K562 (cell line): ENCODE results near the gene RIN3.

Source experiments
- FOXM1 ChIP-seq, 2 experiments: fragments of 450-650 bp in 1 of 2; sonication (generic) in 1 of 2; formaldehyde crosslinking in 1 of 2; IDR thresholded peaks; 2 replicates each; pipeline versions ENCODE4 v1.6.1 to v1.9.0; 2017 to 2022; ENCODE audit warnings: low read depth in 2 of 2, mild to moderate bottlenecking in 2 of 2, missing genetic modification reagents in 1 of 2, moderate library complexity in 1 of 2
- MTA1 ChIP-seq: fragments of 450-650 bp; IDR thresholded peaks from 2 replicates; pipeline ENCODE4 v1.6.1; 2017; ENCODE audit warnings: borderline replicate concordance
- NRF1 ChIP-seq, 2 experiments: fragments of 450-650 bp; IDR thresholded peaks in 1 of 2; conservative IDR thresholded peaks in 1 of 2; 2 replicates each; pipeline ENCODE4 v1.6.1; 2014; ENCODE audit warnings: mild to moderate bottlenecking in 2 of 2
- RB1 ChIP-seq: fragments of 450-650 bp; IDR thresholded peaks from 2 replicates; pipeline ENCODE4 v1.6.1; 2017; ENCODE audit warnings: low read depth, mild to moderate bottlenecking
- TBP ChIP-seq: optimal IDR thresholded peaks from 2 replicates; pipeline ENCODE3; 2011; ENCODE audit warnings: low read depth, low read length, improper control_type of control experiment
- TCF7L2 ChIP-seq: fragments of 150-350 bp; IDR thresholded peaks from 2 replicates; pipeline ENCODE4 v1.6.1; 2016; ENCODE audit warnings: low read depth, mild to moderate bottlenecking, low read length, moderate library complexity
- ZNF24 ChIP-seq: fragments of 450-650 bp; IDR thresholded peaks from 2 replicates; pipeline ENCODE4 v1.6.1; 2016
- ZNF699 ChIP-seq: fragments of 250-450 bp; sonication (Bioruptor Pico); IDR thresholded peaks from 2 replicates; pipeline ENCODE4 v1.8.0; 2021; ENCODE audit warnings: mild to moderate bottlenecking, moderate library complexity; ENCODE audit not compliant: insufficient replicate concordance
- TF ChIP-seq, protein P1 (sequence below): sonication (generic); formaldehyde crosslinking; IDR thresholded peaks from 2 replicates; pipeline ENCODE4 v1.8.0; 2023; ENCODE audit warnings: mild to moderate bottlenecking, missing genetic modification reagents
- TF ChIP-seq, protein P2 (sequence below), 3 experiments: IDR thresholded peaks in 2 of 3; conservative IDR thresholded peaks in 1 of 3; 2 replicates each; pipeline ENCODE4 v1.5.1; 2011 to 2012; ENCODE audit warnings: low read length in 3 of 3, mild to moderate bottlenecking in 3 of 3, control low read depth in 2 of 3, improper control_type of control experiment in 1 of 3, inconsistent platforms in 1 of 3, low read depth in 1 of 3, mixed read lengths in 1 of 3, moderate library complexity in 1 of 3; ENCODE audit not compliant: insufficient read depth in 2 of 3
- TF ChIP-seq, protein P3 (sequence below): sonication (generic); formaldehyde crosslinking; IDR thresholded peaks from 2 replicates; pipeline ENCODE4 v1.9.0; 2022; ENCODE audit warnings: mild to moderate bottlenecking, missing genetic modification reagents
- TF ChIP-seq, protein P4 (sequence below), 3 experiments: fragments of 200-800 bp in 1 of 3; fragments of 250-450 bp in 1 of 3; fragments of 450-650 bp in 1 of 3; sonication (Bioruptor Pico) in 1 of 3; sonication (Bioruptor generic) in 1 of 3; formaldehyde crosslinking in 1 of 3; IDR thresholded peaks; 2 replicates each; pipeline versions ENCODE4 v1.6.1 to v1.8.0; 2016 to 2022; ENCODE audit warnings: mild to moderate bottlenecking in 2 of 3, missing genetic modification characterization in 2 of 3, missing compliant biosample characterization in 1 of 3, moderate library complexity in 1 of 3

DNA sequence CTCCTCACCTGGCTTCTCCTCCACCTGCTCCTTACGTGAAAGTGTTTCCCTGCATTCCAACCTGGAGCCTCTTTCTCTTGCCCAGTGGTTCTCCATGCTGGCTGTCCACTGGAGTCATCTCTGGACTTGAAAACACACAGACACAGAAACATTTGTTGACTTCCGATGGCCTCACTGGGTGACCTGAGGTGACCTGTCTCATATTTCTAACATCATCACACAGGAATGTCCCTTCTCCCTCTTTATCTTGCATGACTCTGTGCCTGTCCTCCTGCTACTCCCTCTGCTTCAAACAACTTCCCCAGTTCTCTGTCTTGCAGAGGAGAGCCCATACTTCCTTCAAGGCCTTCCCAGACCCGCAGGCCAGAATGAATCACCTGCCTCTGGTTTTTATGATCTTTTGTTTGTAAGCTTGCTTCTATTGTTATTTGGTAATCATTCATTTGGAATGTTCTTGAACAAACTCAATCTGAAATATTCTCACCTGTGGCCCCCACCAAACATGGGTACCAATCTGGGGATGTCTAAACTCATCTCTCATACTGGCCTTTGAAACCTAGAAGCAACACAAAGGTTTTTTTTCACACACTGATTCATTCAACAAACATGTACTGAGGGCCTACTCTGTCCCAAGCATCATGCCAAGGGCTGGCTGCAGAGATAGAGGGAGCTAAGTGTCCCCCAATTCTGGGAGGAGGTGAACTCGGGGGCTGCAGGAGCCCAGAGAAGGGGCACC lies 9.7 kb upstream of the RIN3 start:
- TF ChIP-seq ZNF24 (no peak), ZNF699 (CRISPR knock-in tag) (no peak), RB1 (no peak), NRF1 (conservative IDR thresholded peaks at IDR 0.05 in 1 of 2, IDR thresholded peaks at IDR 0.05 in 1 of 2) (no peak), TCF7L2 (no peak), FOXM1 (IDR thresholded peaks at IDR 0.05; ENCODE audit: low read depth) (no peak), FOXM1 (CRISPR knock-in tag; IDR thresholded peaks at IDR 0.05; ENCODE audit: low read depth) (no peak), MTA1 (no peak), TBP (no peak)
- TF ChIP-seq, protein P1, sequence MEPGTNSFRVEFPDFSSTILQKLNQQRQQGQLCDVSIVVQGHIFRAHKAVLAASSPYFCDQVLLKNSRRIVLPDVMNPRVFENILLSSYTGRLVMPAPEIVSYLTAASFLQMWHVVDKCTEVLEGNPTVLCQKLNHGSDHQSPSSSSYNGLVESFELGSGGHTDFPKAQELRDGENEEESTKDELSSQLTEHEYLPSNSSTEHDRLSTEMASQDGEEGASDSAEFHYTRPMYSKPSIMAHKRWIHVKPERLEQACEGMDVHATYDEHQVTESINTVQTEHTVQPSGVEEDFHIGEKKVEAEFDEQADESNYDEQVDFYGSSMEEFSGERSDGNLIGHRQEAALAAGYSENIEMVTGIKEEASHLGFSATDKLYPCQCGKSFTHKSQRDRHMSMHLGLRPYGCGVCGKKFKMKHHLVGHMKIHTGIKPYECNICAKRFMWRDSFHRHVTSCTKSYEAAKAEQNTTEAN (CRISPR knock-in tag), result no peak
- TF ChIP-seq, protein P2, sequence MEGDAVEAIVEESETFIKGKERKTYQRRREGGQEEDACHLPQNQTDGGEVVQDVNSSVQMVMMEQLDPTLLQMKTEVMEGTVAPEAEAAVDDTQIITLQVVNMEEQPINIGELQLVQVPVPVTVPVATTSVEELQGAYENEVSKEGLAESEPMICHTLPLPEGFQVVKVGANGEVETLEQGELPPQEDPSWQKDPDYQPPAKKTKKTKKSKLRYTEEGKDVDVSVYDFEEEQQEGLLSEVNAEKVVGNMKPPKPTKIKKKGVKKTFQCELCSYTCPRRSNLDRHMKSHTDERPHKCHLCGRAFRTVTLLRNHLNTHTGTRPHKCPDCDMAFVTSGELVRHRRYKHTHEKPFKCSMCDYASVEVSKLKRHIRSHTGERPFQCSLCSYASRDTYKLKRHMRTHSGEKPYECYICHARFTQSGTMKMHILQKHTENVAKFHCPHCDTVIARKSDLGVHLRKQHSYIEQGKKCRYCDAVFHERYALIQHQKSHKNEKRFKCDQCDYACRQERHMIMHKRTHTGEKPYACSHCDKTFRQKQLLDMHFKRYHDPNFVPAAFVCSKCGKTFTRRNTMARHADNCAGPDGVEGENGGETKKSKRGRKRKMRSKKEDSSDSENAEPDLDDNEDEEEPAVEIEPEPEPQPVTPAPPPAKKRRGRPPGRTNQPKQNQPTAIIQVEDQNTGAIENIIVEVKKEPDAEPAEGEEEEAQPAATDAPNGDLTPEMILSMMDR (IDR thresholded peaks at IDR 0.05 in 2 of 3, conservative IDR thresholded peaks at IDR 0.05 in 1 of 3; ENCODE audit: insufficient read depth in 2 of 3, low read depth in 1 of 3, low read length in 3 of 3), result no peak
- TF ChIP-seq, protein P3, sequence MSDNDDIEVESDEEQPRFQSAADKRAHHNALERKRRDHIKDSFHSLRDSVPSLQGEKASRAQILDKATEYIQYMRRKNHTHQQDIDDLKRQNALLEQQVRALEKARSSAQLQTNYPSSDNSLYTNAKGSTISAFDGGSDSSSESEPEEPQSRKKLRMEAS (CRISPR knock-in tag), result no peak
- TF ChIP-seq, protein P4, sequence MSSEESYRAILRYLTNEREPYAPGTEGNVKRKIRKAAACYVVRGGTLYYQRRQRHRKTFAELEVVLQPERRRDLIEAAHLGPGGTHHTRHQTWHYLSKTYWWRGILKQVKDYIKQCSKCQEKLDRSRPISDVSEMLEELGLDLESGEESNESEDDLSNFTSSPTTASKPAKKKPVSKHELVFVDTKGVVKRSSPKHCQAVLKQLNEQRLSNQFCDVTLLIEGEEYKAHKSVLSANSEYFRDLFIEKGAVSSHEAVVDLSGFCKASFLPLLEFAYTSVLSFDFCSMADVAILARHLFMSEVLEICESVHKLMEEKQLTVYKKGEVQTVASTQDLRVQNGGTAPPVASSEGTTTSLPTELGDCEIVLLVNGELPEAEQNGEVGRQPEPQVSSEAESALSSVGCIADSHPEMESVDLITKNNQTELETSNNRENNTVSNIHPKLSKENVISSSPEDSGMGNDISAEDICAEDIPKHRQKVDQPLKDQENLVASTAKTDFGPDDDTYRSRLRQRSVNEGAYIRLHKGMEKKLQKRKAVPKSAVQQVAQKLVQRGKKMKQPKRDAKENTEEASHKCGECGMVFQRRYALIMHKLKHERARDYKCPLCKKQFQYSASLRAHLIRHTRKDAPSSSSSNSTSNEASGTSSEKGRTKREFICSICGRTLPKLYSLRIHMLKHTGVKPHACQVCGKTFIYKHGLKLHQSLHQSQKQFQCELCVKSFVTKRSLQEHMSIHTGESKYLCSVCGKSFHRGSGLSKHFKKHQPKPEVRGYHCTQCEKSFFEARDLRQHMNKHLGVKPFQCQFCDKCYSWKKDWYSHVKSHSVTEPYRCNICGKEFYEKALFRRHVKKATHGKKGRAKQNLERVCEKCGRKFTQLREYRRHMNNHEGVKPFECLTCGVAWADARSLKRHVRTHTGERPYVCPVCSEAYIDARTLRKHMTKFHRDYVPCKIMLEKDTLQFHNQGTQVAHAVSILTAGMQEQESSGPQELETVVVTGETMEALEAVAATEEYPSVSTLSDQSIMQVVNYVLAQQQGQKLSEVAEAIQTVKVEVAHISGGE (CRISPR knock-in tag; IDR thresholded peaks at IDR 0.05), result no peak
